ENCODE data around the gene CHCHD4.

The CHCHD4 gene

GRCh38 chr3:14134291-14134690 lies 9.6 kb upstream of the CHCHD4 start:
- no peak for DNase-seq
- peak; percentile 7 for TF ChIP-seq POLR2A (IDR thresholded peaks at IDR 0.05; ENCODE audit: low read length)
- TF ChIP-seq GATA1 (IDR thresholded peaks at IDR 0.05; ENCODE audit: low read depth, low read length) = no peak

- no peak for DNase-seq
These were observed 9.2 kb upstream of the CHCHD4 start for GRCh38 chr3:14133876-14134275.

DNA sequence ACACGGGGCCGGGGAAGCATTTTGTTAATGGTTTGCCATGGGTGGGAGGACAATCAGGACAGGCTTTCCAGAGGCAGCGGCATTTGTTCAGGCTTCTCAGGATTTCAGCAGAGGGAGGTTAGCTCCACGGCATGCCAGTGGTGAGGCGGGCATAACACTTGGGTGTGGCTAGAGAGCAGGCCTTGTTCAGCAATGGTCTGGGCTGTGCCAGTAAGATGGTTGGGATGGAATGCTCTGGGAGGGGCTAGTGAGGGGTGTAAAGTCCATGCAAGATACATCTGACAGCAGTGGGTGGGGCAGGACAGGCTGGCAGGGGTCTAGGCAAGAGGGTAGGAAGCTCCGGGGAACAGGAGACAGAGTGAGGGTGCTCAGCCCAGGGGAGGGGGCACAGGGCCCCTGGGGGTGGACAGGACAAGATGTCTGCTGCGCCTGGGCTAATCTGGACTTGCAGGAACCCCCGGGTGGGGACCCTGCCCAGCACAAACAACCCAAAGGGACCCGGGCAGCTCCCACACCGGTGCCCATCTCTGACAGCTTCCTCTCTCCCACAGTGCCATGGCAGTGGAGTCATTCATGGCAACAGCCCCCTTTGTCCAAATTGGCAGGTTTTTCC lies 8.6 kb upstream of the CHCHD4 start:
- TF ChIP-seq POLR2A (IDR thresholded peaks at IDR 0.05; ENCODE audit: low read length) (no peak), GATA1 (IDR thresholded peaks at IDR 0.05; ENCODE audit: low read depth, low read length) (no peak)
- DNase-seq = no peak

More at GRCh38 chr3:14133876-14134275, 9.2 kb upstream of the CHCHD4 start:
- TF ChIP-seq GATA1 (IDR thresholded peaks at IDR 0.05; ENCODE audit: low read depth, low read length) (no peak), POLR2A (IDR thresholded peaks at IDR 0.05; ENCODE audit: low read length) (no peak)

GRCh38 chr3:14132689-14133088 lies 8.0 kb upstream of the CHCHD4 start:
- no peak for DNase-seq
- TF ChIP-seq GATA1 (IDR thresholded peaks at IDR 0.05; ENCODE audit: low read depth, low read length) = no peak
- no peak for TF ChIP-seq POLR2A (IDR thresholded peaks at IDR 0.05; ENCODE audit: low read length)

DNA sequence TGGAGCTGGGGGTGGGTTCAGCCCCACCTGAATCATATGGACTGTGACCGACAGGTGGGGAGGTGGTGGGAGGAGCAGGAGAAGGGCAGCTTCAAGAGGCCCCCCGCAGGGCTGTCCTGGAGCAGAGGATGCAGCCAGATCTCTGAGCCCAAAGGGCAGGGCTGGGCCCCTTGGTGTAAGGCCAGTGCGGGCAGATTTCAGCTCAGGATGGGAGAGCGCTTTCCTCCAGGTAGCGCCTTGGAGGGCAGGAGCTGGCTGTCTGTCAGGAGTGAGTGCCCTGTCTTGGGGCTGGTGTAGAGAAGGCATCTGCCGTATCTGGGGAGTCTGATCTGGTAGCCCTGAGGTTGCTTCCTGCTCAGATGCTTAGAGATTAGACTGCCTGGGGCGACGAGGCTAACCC lies 7.5 kb upstream of the CHCHD4 start:
- DNase-seq = no peak
- no peak for TF ChIP-seq GATA1 (IDR thresholded peaks at IDR 0.05; ENCODE audit: low read depth, low read length)
- TF ChIP-seq POLR2A (IDR thresholded peaks at IDR 0.05; ENCODE audit: low read length) = no peak

- TF ChIP-seq POLR2A (IDR thresholded peaks at IDR 0.05; ENCODE audit: low read length) = no peak
- no peak for DNase-seq
These were observed 6.5 kb upstream of the CHCHD4 start for GRCh38 chr3:14131134-14131533.

GRCh38 chr3:14130707-14131106 lies 6.0 kb upstream of the CHCHD4 start:
- TF ChIP-seq GATA1 (IDR thresholded peaks at IDR 0.05; ENCODE audit: low read depth, low read length) (no peak), POLR2A (IDR thresholded peaks at IDR 0.05; ENCODE audit: low read length) (no peak)
- no peak for DNase-seq

DNA sequence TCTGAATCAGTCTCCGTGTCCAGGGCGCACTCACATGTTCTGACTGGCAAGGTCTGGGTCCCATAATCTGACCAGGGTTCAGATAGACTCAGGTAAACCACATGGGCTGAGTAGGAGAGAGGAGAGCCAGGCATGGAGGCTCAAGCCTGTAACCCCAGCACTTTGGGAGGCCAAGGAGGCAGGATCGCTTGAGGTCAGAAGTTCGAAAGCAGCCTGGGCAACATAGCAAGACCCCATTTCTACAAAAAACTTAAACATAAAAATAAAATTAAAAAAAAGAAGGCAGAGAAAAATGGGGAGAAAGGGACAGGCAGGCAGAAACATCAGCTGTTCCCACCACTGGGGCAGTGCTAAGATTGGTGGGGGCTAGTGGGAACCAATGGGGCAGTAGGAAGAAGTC lies 5.6 kb upstream of the CHCHD4 start:
- TF ChIP-seq GATA1 (IDR thresholded peaks at IDR 0.05; ENCODE audit: low read depth, low read length) = no peak
- no peak for TF ChIP-seq POLR2A (IDR thresholded peaks at IDR 0.05; ENCODE audit: low read length)
- DNase-seq = no peak

- no peak for DNase-seq
- no peak for TF ChIP-seq GATA1 (IDR thresholded peaks at IDR 0.05; ENCODE audit: low read depth, low read length)
- no peak for TF ChIP-seq POLR2A (IDR thresholded peaks at IDR 0.05; ENCODE audit: low read length)
These were observed 4.6 kb upstream of the CHCHD4 start for GRCh38 chr3:14129296-14129695.

DNA sequence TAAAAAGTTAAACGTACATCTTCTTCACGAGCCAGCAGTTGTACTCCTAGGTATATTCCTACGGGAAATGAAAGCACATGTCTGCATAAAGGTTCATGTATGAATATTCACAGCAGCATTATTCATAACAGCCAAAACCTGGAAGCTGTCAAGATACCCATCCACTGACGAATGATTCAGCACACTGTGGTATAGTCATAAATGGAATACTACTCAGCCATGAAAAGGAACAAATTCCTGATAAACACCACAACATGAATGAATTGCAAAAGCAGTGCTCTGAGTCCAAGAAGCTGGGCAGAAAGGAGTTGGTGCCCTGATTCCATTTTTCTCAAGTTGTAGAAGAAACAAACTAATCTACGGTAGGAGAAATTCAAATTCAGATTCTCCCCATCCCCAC lies 4.1 kb upstream of the CHCHD4 start:
- DNase-seq = no peak
- TF ChIP-seq POLR2A (IDR thresholded peaks at IDR 0.05; ENCODE audit: low read length) = no peak
- no peak for TF ChIP-seq GATA1 (IDR thresholded peaks at IDR 0.05; ENCODE audit: low read depth, low read length)

DNA sequence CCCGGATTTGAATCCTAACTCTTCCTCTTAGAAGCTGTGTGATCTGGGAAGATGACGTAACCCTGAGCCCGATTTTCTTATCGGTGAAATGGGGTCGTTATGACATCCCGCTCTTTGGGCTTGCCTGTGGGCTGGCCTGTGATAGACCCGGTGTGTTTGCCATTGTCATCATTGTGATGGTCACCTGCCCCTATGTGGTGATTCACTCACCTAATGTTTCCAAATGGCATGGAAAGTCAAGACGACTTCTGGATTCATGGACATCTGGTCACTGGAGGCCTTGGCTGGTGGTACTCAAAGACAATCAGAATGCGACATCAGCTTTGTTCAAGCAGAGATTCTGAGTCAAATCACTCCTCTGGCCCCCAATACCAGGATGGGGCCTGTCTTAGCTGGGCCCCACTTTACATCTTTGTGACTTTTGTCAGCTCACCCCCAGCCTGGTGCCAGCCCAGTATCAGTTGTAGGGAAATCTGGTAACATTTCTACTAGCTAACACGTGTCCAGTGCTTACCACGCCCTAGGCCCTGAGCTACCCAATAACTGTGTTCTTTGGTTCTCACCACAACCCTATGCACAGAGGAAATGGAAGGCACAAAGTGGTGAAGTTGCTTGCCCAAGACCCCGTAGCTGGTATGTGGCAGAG lies 3.0 kb upstream of the CHCHD4 start:
- DNase-seq = no peak
- TF ChIP-seq GATA1 (IDR thresholded peaks at IDR 0.05; ENCODE audit: low read depth, low read length) = no peak
- TF ChIP-seq POLR2A (IDR thresholded peaks at IDR 0.05; ENCODE audit: low read length) = no peak

GRCh38 chr3:14126887-14127505 lies 2.3 kb upstream of the CHCHD4 start:
- no peak for DNase-seq
- TF ChIP-seq GATA1 (IDR thresholded peaks at IDR 0.05; ENCODE audit: low read depth, low read length) = no peak
- TF ChIP-seq POLR2A (IDR thresholded peaks at IDR 0.05; ENCODE audit: low read length) = no peak

- TF ChIP-seq POLR2A (IDR thresholded peaks at IDR 0.05; ENCODE audit: low read length) = no peak
- TF ChIP-seq GATA1 (IDR thresholded peaks at IDR 0.05; ENCODE audit: low read depth, low read length) = no peak
- peak in 1 of 2 experiments; percentile 33 for DNase-seq
These were observed 1.6 kb upstream of the CHCHD4 start for GRCh38 chr3:14126017-14126886.
